Gastroesophageal sphincter (tissue), 3 donors: ENCODE data around the gene DCUN1D1.

Experiments used
- CTCF ChIP-seq, 4 experiments: fragments of 200-600 bp in 2 of 4; fragments of 450-650 bp in 2 of 4; sonication (generic) in 1 of 4; IDR thresholded peaks; one replicate each; pipeline ENCODE4 v1.5.1; 2017 to 2019; ENCODE audit warnings: antibody characterized with exemption in 4 of 4, mild to moderate bottlenecking in 2 of 4, moderate library complexity in 2 of 4
- POLR2AphosphoS5 ChIP-seq: sonication (generic); formaldehyde crosslinking; IDR thresholded peaks from one replicate; pipeline ENCODE4 v1.6.1; 2017; ENCODE audit warnings: antibody characterized with exemption

- no peak for TF ChIP-seq CTCF (IDR thresholded peaks at IDR 0.05)
- TF ChIP-seq POLR2AphosphoS5: no peak
Observed at GRCh38 chr3:183018421-183019192, 38.3 kb upstream of the DCUN1D1 start.
